ENCODE results near the gene SSH2. TPM values are rescaled to one million over a fixed set of nuclear protein-coding genes. Genes with fewer than 3 reads are reported as not detected.
A peak's percentile ranks its signal among the peaks of the same experiment; 100 is the strongest.

Gene SSH2
- total and polyA plus RNA-seq, 2 of the 13 experiments (the other 11 are each of a cell fraction or from before 2014, with no cell fraction given): 6.0 to 6.4 TPM

- TF ChIP-seq KLF13 (CRISPR knock-in tag; IDR thresholded peaks at IDR 0.05): no peak
- TF ChIP-seq HOXA3 (CRISPR knock-in tag; IDR thresholded peaks at IDR 0.05): no peak
- 0 out of 2 replicates have a peak, but pooled peaks have one; percentile 15 for TF ChIP-seq HOMEZ (CRISPR knock-in tag; IDR thresholded peaks at IDR 0.05; ENCODE audit: low read depth)
- TF ChIP-seq ZBTB20 (CRISPR knock-in tag; IDR thresholded peaks at IDR 0.05; ENCODE audit: borderline replicate concordance, low read depth): no peak
- TF ChIP-seq, protein P1, sequence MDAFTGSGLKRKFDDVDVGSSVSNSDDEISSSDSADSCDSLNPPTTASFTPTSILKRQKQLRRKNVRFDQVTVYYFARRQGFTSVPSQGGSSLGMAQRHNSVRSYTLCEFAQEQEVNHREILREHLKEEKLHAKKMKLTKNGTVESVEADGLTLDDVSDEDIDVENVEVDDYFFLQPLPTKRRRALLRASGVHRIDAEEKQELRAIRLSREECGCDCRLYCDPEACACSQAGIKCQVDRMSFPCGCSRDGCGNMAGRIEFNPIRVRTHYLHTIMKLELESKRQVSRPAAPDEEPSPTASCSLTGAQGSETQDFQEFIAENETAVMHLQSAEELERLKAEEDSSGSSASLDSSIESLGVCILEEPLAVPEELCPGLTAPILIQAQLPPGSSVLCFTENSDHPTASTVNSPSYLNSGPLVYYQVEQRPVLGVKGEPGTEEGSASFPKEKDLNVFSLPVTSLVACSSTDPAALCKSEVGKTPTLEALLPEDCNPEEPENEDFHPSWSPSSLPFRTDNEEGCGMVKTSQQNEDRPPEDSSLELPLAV (CRISPR knock-in tag; conservative IDR thresholded peaks at IDR 0.05; ENCODE audit: low read depth): no peak
- TF ChIP-seq DNMT1 (CRISPR knock-in tag; IDR thresholded peaks at IDR 0.05): no peak
- no peak for TF ChIP-seq CEBPB (IDR thresholded peaks at IDR 0.05; ENCODE audit: borderline replicate concordance, low read depth, low read length)
- no peak for TF ChIP-seq ZNF562 (CRISPR knock-in tag; IDR thresholded peaks at IDR 0.05; ENCODE audit: borderline replicate concordance)
- TF ChIP-seq TEF (CRISPR knock-in tag; IDR thresholded peaks at IDR 0.05): no peak
- no peak for TF ChIP-seq AKNA (CRISPR knock-in tag; IDR thresholded peaks at IDR 0.05; ENCODE audit: borderline replicate concordance)
- TF ChIP-seq FOXO1 (CRISPR knock-in tag; IDR thresholded peaks at IDR 0.05): peak; percentile 20; the same call in 1 of the 2 replicates
- TF ChIP-seq ATF1 (CRISPR knock-in tag; IDR thresholded peaks at IDR 0.05): no peak; the same call in 1 of the 2 replicates
- TF ChIP-seq TCF7L2 (IDR thresholded peaks at IDR 0.05; ENCODE audit: low read depth, low read length): no peak
- TF ChIP-seq RARG (CRISPR knock-in tag; IDR thresholded peaks at IDR 0.05; ENCODE audit: low read depth): no peak
- peak; percentile 58; the same call in 1 of the 2 replicates for TF ChIP-seq KMT2B (CRISPR knock-in tag; IDR thresholded peaks at IDR 0.05)
- no peak for TF ChIP-seq TOE1 (CRISPR knock-in tag; IDR thresholded peaks at IDR 0.05)
- no peak for TF ChIP-seq KLF11 (CRISPR knock-in tag; IDR thresholded peaks at IDR 0.05)
- TF ChIP-seq SMAD9 (CRISPR knock-in tag; IDR thresholded peaks at IDR 0.05): no peak
- TF ChIP-seq SALL1 (CRISPR knock-in tag; IDR thresholded peaks at IDR 0.05): no peak; the same call in 1 of the 2 replicates
Observed at GRCh38 chr17:29931231-29931932, 1.4 kb upstream of the SSH2 start (continued).

All from HepG2 (cell line).